HepG2 (cell line): ENCODE data around the gene VTN. TPM values are rescaled to one million over a fixed set of nuclear protein-coding genes. Genes with fewer than 3 reads are reported as not detected.

Source experiments
- AKNA ChIP-seq: sonication (generic); formaldehyde crosslinking; IDR thresholded peaks from 2 replicates; pipeline ENCODE4 v1.4.0; 2020; ENCODE audit warnings: missing genetic modification reagents, borderline replicate concordance
- ARID5B ChIP-seq: IDR thresholded peaks from 2 replicates; pipeline ENCODE4 v1.4.0; 2020; ENCODE audit warnings: mild to moderate bottlenecking, missing genetic modification reagents
- ATF4 ChIP-seq, 2 experiments: fragments of 450-650 bp in 1 of 2; sonication (generic) in 1 of 2; formaldehyde crosslinking; IDR thresholded peaks; 2 replicates each; pipeline versions ENCODE4 v1.5.0 to v1.8.0; 2020 to 2022; ENCODE audit warnings: mild to moderate bottlenecking in 1 of 2, missing genetic modification reagents in 1 of 2
- FOXK1 ChIP-seq: sonication (generic); formaldehyde crosslinking; IDR thresholded peaks from 2 replicates; pipeline ENCODE4 v1.4.0; 2020; ENCODE audit warnings: low read depth, missing genetic modification reagents, borderline replicate concordance
- HMG20A ChIP-seq: IDR thresholded peaks from 2 replicates; pipeline ENCODE4 v1.6.1; 2016; ENCODE audit warnings: borderline replicate concordance
- HMG20B ChIP-seq: conservative IDR thresholded peaks from 2 replicates; pipeline ENCODE4 v1.6.1; 2016; ENCODE audit warnings: missing genetic modification reagents, missing compliant biosample characterization
- HNF4G ChIP-seq, 2 experiments: sonication (generic) in 1 of 2; formaldehyde crosslinking in 1 of 2; IDR thresholded peaks; 2 replicates each; pipeline versions ENCODE4 v1.4.0 to v1.6.1; 2011 to 2020; ENCODE audit warnings: borderline replicate concordance in 2 of 2, low read depth in 2 of 2, mild to moderate bottlenecking in 2 of 2, low read length in 1 of 2, missing genetic modification reagents in 1 of 2, moderate library complexity in 1 of 2
- KAT7 ChIP-seq: IDR thresholded peaks from 2 replicates; pipeline ENCODE4 v1.6.1; 2018; ENCODE audit warnings: borderline replicate concordance, missing compliant biosample characterization
- KAT8 ChIP-seq: IDR thresholded peaks from 2 replicates; pipeline ENCODE4 v1.6.1; 2016; ENCODE audit warnings: missing genetic modification reagents, missing compliant biosample characterization
- NRL ChIP-seq: sonication (generic); formaldehyde crosslinking; IDR thresholded peaks from 2 replicates; pipeline ENCODE4 v1.5.0; 2020; ENCODE audit warnings: missing genetic modification reagents, mild to moderate bottlenecking, moderate library complexity, borderline replicate concordance
- PAF1 ChIP-seq: IDR thresholded peaks from 2 replicates; pipeline ENCODE4 v1.6.1; 2016; ENCODE audit warnings: missing genetic modification reagents, missing compliant biosample characterization
- RARA ChIP-seq: IDR thresholded peaks from 2 replicates; pipeline ENCODE4 v1.6.1; 2016; ENCODE audit warnings: missing genetic modification reagents, missing compliant biosample characterization
- SAP130 ChIP-seq: IDR thresholded peaks from 2 replicates; pipeline ENCODE4 v1.6.1; 2016; ENCODE audit warnings: low read depth
- TOPORS ChIP-seq: sonication (generic); formaldehyde crosslinking; IDR thresholded peaks from 2 replicates; pipeline ENCODE4 v1.8.0; 2023; ENCODE audit warnings: mild to moderate bottlenecking, missing genetic modification reagents
- ZC3H13 ChIP-seq: sonication (generic); formaldehyde crosslinking; IDR thresholded peaks from 2 replicates; pipeline ENCODE4 v1.8.1; 2023; ENCODE audit warnings: mild to moderate bottlenecking, missing genetic modification reagents, moderate library complexity
- ZFX ChIP-seq: sonication (generic); formaldehyde crosslinking; IDR thresholded peaks from 2 replicates; pipeline ENCODE4 v1.4.0; 2020; ENCODE audit warnings: mild to moderate bottlenecking, low read depth, missing genetic modification reagents, moderate library complexity
- ZNF12 ChIP-seq: sonication (generic); formaldehyde crosslinking; IDR thresholded peaks from 2 replicates; pipeline ENCODE4 v1.5.0; 2020; ENCODE audit warnings: missing genetic modification reagents
- ZNF614 ChIP-seq: IDR thresholded peaks from 2 replicates; pipeline ENCODE4 v1.6.1; 2018; ENCODE audit warnings: missing biosample characterization, missing genetic modification reagents, inconsistent platforms, borderline replicate concordance
- ZNF644 ChIP-seq: IDR thresholded peaks from 2 replicates; pipeline ENCODE4 v1.6.1; 2016; ENCODE audit warnings: low read depth
- ZNF777 ChIP-seq: sonication (generic); formaldehyde crosslinking; IDR thresholded peaks from 2 replicates; pipeline ENCODE4 v1.4.0; 2020; ENCODE audit warnings: missing genetic modification reagents
- ZSCAN25 ChIP-seq: sonication (generic); formaldehyde crosslinking; IDR thresholded peaks from 2 replicates; pipeline ENCODE4 v1.8.0; 2022; ENCODE audit warnings: mild to moderate bottlenecking, missing genetic modification reagents
- polyA plus RNA-seq, 8 experiments: library from polyadenylated mRNA; depleted of rRNA in 3 of 8; stranded (reverse) in 7 of 8; unstranded in 1 of 8; fragments of >200 nt; fragmentation: Illumina TruSeq in 4 of 8; extraction: Trizol in 4 of 8; gene quantifications; 2 replicates each; pipeline versions ENCODE4 v1.2.1 to v1.2.3, GENCODE V29; 2011 to 2016; ENCODE audit warnings: low read depth in 4 of 8, missing spikeins in 1 of 8, mixed read lengths in 1 of 8; ENCODE audit not compliant: insufficient read depth in 1 of 8
- total RNA-seq, 5 experiments: library from RNA; depleted of rRNA; stranded (reverse); fragments of >200 nt; fragmentation: Illumina TruSeq; extraction: Trizol; gene quantifications; 2 replicates each; pipeline ENCODE4 v1.2.3, GENCODE V29; 2016; ENCODE audit warnings: low read depth in 1 of 5

Gene VTN
- total and polyA plus RNA-seq, 2 of the 13 experiments (the other 11 are each of a cell fraction or from before 2014, with no cell fraction given), result 108 to 131 TPM

- TF ChIP-seq AKNA (CRISPR knock-in tag) (no peak), ZSCAN25 (CRISPR knock-in tag) (no peak), KAT7 (CRISPR knock-in tag) (0 out of 2 replicates have a peak, but pooled peaks have one; percentile 25), ZNF614 (CRISPR knock-in tag) (0 out of 2 replicates have a peak, but pooled peaks have one; percentile 58), KAT8 (CRISPR knock-in tag) (peak; percentile 68), ARID5B (peak; percentile 50), HMG20A (CRISPR knock-in tag) (peak; percentile 29; the same call in 1 of the 2 replicates), RARA (peak; percentile 67), HNF4G (IDR thresholded peaks at IDR 0.05; ENCODE audit: borderline replicate concordance, low read depth, low read length) (no peak), HNF4G (CRISPR knock-in tag; IDR thresholded peaks at IDR 0.05; ENCODE audit: borderline replicate concordance, low read depth) (no peak), FOXK1 (CRISPR knock-in tag) (peak; percentile 88; the same call in 1 of the 2 replicates), SAP130 (CRISPR knock-in tag) (peak; percentile 78; the same call in 1 of the 2 replicates), ZFX (peak; percentile 78), PAF1 (CRISPR knock-in tag) (no peak), NRL (CRISPR knock-in tag) (no peak), ZNF12 (CRISPR knock-in tag) (no peak), TOPORS (no peak), ATF4 (CRISPR knock-in tag; IDR thresholded peaks at IDR 0.05) (0 out of 4 replicates have a peak, but pooled peaks of 1 of the 2 experiments have one; percentile 39), ZNF777 (CRISPR knock-in tag) (no peak), ZC3H13 (CRISPR knock-in tag) (0 out of 2 replicates have a peak, but pooled peaks have one; percentile 58), HMG20B (CRISPR knock-in tag) (0 out of 2 replicates have a peak, but pooled peaks have one; percentile 39), ZNF644 (CRISPR knock-in tag) (0 out of 2 replicates have a peak, but pooled peaks have one; percentile 31)
Observed at GRCh38 chr17:28346746-28347246, 23.3 kb downstream of the VTN start (continued).
